ENCODE data around the gene ZSWIM7. TPM values are rescaled to one million over a fixed set of nuclear protein-coding genes. Genes with fewer than 3 reads are reported as not detected.

Gene ZSWIM7
- total and polyA plus RNA-seq, 8 donors: 4.5 to 43.5 (median 20.0) TPM; not detected in 1

DNA sequence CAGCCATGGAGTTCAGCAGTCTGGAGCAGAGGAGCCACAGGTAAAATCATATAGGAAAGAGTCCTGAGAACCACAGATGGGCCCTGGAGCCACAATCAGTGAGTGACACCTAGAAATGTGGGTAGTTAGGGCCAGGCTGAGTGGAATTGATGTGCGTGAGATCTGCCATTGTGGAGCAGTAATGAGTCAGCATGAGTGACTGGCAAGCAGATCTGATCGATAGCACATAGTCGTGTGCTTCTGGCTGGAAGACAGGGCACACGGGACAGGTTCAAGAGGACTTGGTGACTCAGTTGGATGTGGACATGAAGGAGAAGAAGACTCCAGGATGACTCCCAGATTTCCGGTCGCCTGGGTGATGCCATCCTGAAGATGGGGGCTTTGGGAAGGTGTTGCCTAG, 42.3 kb downstream of the ZSWIM7 start:
- Histone ChIP-seq H3K36me3 (no peaks in the 10 kb centered on the region), H3K27ac (no peak overlapping the region), H3K4me1 (peaks cover 0 to 18% (median 4%) of the 10 kb centered on the region in 4 donors), H3K4me3 (no peak overlapping the region), H3K9me3 (no peaks in the 10 kb centered on the region), H3K27me3 (no peaks in the 10 kb centered on the region)
- no peak for TF ChIP-seq POLR2A (IDR thresholded peaks at IDR 0.05)
- TF ChIP-seq, protein P1, sequence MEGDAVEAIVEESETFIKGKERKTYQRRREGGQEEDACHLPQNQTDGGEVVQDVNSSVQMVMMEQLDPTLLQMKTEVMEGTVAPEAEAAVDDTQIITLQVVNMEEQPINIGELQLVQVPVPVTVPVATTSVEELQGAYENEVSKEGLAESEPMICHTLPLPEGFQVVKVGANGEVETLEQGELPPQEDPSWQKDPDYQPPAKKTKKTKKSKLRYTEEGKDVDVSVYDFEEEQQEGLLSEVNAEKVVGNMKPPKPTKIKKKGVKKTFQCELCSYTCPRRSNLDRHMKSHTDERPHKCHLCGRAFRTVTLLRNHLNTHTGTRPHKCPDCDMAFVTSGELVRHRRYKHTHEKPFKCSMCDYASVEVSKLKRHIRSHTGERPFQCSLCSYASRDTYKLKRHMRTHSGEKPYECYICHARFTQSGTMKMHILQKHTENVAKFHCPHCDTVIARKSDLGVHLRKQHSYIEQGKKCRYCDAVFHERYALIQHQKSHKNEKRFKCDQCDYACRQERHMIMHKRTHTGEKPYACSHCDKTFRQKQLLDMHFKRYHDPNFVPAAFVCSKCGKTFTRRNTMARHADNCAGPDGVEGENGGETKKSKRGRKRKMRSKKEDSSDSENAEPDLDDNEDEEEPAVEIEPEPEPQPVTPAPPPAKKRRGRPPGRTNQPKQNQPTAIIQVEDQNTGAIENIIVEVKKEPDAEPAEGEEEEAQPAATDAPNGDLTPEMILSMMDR (IDR thresholded peaks at IDR 0.05): no peak
- TF ChIP-seq POLR2AphosphoS5 (IDR thresholded peaks at IDR 0.05): no peak
- TF ChIP-seq EP300 (IDR thresholded peaks at IDR 0.05): no peak
- no peak for DNase-seq
- WGBS, 5 donors: 82 to 86% (median 84%) methylated on average over 6 of the region's 6 CpGs
- intact Hi-C loops (cut with DNase I; ENCODE audit: low total_unique reads): no loop called here

DNA sequence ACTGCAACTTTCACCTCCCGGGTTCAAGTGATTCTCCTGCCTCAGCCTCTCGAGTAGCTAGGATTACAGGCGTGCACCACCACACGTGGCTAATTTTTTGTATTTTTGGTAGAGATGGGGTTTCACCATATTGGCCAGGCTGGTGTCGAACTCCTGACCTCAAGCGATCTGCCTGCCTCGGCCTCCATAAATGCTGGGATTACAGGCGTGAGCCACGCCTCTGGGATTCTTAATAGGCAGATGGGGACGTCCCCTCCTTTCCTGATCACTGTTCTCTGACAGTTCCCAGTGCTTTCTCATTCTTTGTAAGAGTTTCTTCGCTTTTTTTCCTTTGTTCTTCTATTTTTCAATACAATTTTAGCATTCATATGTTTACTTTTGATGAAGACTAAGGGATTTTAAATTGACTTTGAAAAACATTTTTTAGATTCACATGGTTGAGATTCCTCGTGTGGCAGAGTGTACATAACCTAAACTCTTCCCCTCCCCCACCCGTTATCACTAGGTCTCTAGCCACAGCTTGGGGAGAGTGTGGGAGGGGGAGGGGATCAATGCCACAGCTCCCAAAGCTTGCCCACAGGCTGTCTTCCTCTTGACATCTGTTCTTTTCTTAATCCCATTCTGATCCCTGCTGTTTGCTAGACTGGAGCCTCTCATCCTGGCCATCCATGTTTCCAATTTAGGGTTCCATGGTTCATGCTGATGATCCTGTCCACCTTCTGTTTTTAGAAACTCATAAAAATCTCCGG, 43.5 kb downstream of the ZSWIM7 start:
- TF ChIP-seq, protein P1 (IDR thresholded peaks at IDR 0.05): no peak
- no peak for TF ChIP-seq POLR2A (IDR thresholded peaks at IDR 0.05)
- no peak for TF ChIP-seq POLR2AphosphoS5 (IDR thresholded peaks at IDR 0.05)
- TF ChIP-seq EP300 (IDR thresholded peaks at IDR 0.05): no peak
- Histone ChIP-seq H3K4me1 (peaks cover 0 to 18% (median 4%) of the 10 kb centered on the region in 4 donors), H3K27me3 (no peaks in the 10 kb centered on the region), H3K4me3 (no peak overlapping the region), H3K9me3 (no peaks in the 10 kb centered on the region), H3K27ac (no peak overlapping the region), H3K36me3 (no peaks in the 10 kb centered on the region)
- DNase-seq: no peak
- intact Hi-C loops (cut with DNase I; ENCODE audit: low total_unique reads): no loop called here
- 81 to 82% (median 82%) methylated on average over 14 of the region's 14 CpGs for WGBS, 5 donors

DNA sequence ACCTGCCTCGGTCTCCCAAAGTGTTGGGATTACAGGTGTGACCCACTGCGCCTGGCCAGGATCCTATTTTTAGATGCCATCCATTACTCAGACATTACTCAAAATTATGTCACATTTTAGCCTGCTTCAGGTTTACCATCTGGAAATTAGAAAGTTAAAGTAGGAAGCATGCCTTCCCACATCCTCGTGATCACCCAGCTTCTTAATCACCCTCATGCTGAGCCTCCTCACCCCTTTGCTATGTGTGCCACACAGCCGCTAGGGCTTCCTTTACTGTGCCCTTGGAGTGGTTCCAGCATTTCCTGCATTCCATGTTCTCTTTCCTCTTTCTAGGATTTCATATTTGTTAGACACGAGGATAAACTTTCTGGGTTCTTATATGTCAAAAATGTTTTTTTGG, 45.3 kb downstream of the ZSWIM7 start:
- H3K27ac ChIP-seq: no peak overlapping the region
- TF ChIP-seq EP300 (IDR thresholded peaks at IDR 0.05) (no peak), POLR2A (IDR thresholded peaks at IDR 0.05) (no peak), POLR2AphosphoS5 (IDR thresholded peaks at IDR 0.05) (no peak)
- TF ChIP-seq, protein P1 (IDR thresholded peaks at IDR 0.05): no peak
- H3K9me3 ChIP-seq: no peaks in the 10 kb centered on the region
- no peak for DNase-seq
- WGBS, 5 donors: 58 to 73% (median 66%) methylated on average over 5 of the region's 5 CpGs
- no peaks in the 10 kb centered on the region for H3K27me3 ChIP-seq
- no peaks in the 10 kb centered on the region for H3K36me3 ChIP-seq
- no peak overlapping the region for H3K4me3 ChIP-seq
- intact Hi-C loops (cut with DNase I; ENCODE audit: low total_unique reads): no loop called here
- H3K4me1 ChIP-seq: peaks cover 0 to 10% (median 4%) of the 10 kb centered on the region in 4 donors

- 80 to 84% (median 82%) methylated on average over 21 to 22 of the region's 22 CpGs for WGBS, 5 donors
- TF ChIP-seq, protein P1 (IDR thresholded peaks at IDR 0.05): no peak
- no peak for TF ChIP-seq POLR2A (IDR thresholded peaks at IDR 0.05)
- no peak for TF ChIP-seq EP300 (IDR thresholded peaks at IDR 0.05)
- no peak for TF ChIP-seq POLR2AphosphoS5 (IDR thresholded peaks at IDR 0.05)
- Histone ChIP-seq H3K9me3 (no peaks in the 10 kb centered on the region), H3K27ac (no peak overlapping the region), H3K4me1 (no peaks in the 10 kb centered on the region), H3K27me3 (no peaks in the 10 kb centered on the region), H3K36me3 (no peaks in the 10 kb centered on the region), H3K4me3 (no peak overlapping the region)
- no peak for DNase-seq
- intact Hi-C loops (cut with DNase I; ENCODE audit: low total_unique reads): no loop called here
These were observed 46.4 kb downstream of the ZSWIM7 start for GRCh38 chr17:15952916-15953790.

Data from stomach (tissue), 9 donors.